ENCODE measurements around the gene CSRNP2. TPM values are rescaled to one million over a fixed set of nuclear protein-coding genes. Genes with fewer than 3 reads are reported as not detected.

Gene CSRNP2
- total and polyA plus RNA-seq, 2 of the 8 experiments (the other 6 are each of a cell fraction or from before 2014, with no cell fraction given) = 13.7 to 34.0 TPM

GRCh38 chr12:51059086-51059485 is 24.3 kb downstream of the CSRNP2 start (continued):
- no peak for TF ChIP-seq EZH2 (IDR thresholded peaks at IDR 0.05; ENCODE audit: low read depth, low read length, severe bottlenecking)
- no peak for TF ChIP-seq MAFK (IDR thresholded peaks at IDR 0.05; ENCODE audit: low read depth, low read length)
- TF ChIP-seq ZNF274 (IDR thresholded peaks at IDR 0.05; ENCODE audit: borderline replicate concordance, extremely low read depth, low read length) = no peak
- TF ChIP-seq CTCF (IDR thresholded peaks at IDR 0.05; ENCODE audit: control extremely low read depth in 1 of 3, insufficient read depth in 1 of 3, low read depth in 1 of 3, low read length in 3 of 3) = no peak
- no peak for TF ChIP-seq FOSL1 (IDR thresholded peaks at IDR 0.05; ENCODE audit: insufficient read depth, low read depth, low read length)
